ENCODE results near the gene KSR2. TPM values are rescaled to one million over a fixed set of nuclear protein-coding genes. Genes with fewer than 3 reads are reported as not detected.

KSR2 gene
- total and polyA plus RNA-seq, 10 of the 15 experiments (the other 5 are each of a cell fraction or from before 2014, with no cell fraction given): under 0.01 to 1.5 (median 0.01) TPM; not detected in 3

- TF ChIP-seq, protein P1, sequence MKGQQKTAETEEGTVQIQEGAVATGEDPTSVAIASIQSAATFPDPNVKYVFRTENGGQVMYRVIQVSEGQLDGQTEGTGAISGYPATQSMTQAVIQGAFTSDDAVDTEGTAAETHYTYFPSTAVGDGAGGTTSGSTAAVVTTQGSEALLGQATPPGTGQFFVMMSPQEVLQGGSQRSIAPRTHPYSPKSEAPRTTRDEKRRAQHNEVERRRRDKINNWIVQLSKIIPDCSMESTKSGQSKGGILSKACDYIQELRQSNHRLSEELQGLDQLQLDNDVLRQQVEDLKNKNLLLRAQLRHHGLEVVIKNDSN (IDR thresholded peaks at IDR 0.05; ENCODE audit: borderline replicate concordance, extremely low read length, insufficient read depth, low read depth, low read length): no peak
- TF ChIP-seq HSF1 (IDR thresholded peaks at IDR 0.05; ENCODE audit: low read depth, low read length) (no peak), ZBTB33 (IDR thresholded peaks at IDR 0.05) (no peak), POLR2AphosphoS5 (IDR thresholded peaks at IDR 0.05; ENCODE audit: low read length) (no peak)
Measured at GRCh38 chr12:117744418-117744817, 224.4 kb downstream of the KSR2 start (continued).

DNA sequence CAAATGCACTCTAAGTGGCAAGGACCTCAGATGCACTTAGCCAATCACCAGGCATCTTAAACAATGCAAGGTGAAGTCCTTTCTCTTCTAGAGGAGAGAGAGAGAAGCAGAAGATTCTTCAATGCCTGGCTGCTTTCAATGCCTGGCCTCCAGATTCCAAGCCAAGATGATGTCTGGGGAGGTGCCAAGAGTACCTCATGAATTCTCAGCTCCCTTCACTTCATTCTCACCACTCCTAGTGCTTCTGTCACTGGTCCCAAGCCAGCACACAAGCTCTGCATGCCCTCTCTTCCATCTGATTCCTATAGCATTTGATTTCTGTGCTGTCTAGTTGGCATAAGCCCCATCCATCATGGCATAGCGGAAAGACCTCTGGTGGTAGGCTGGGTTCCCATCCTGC, 225.0 kb downstream of the KSR2 start:
- H4K20me1 ChIP-seq (ENCODE audit: control insufficient read depth, insufficient read depth): no peaks in the 10 kb centered on the region
- no peak overlapping the region for H3K4me3 ChIP-seq
- H2AFZ ChIP-seq (ENCODE audit: control insufficient read depth, low read depth, low read length): no peak overlapping the region
- H3K4me2 ChIP-seq (ENCODE audit: control insufficient read depth, insufficient read depth): no peak overlapping the region
- H3K4me1 ChIP-seq (ENCODE audit: control insufficient read depth, insufficient read depth, low read length): no peaks in the 10 kb centered on the region
- no peak for FAIRE-seq
- in situ Hi-C loops (cut with MboI) (no loop called here), intact Hi-C loops (cut with micrococcal nuclease; ENCODE audit: unreplicated experiment) (no loop called here)
- CTCF ChIA-PET: no interaction called here
- no peaks in the 10 kb centered on the region; a peak in 1 of 4 replicates for H3K27me3 ChIP-seq (replicated peaks in 1 of 2; ENCODE audit: control insufficient read depth in 2 of 2, insufficient read depth in 2 of 2, low read length in 1 of 2)
- no peak overlapping the region for H3K9ac ChIP-seq (ENCODE audit: control insufficient read depth, insufficient read depth, low read length)
- POLR2A ChIA-PET: no interaction called here
- H3K27ac ChIP-seq (ENCODE audit: control insufficient read depth, insufficient read depth): no peak overlapping the region
- 0% methylated on average over 1 of the region's 1 CpG for WGBS (ENCODE audit: insufficient coverage, insufficient replicate concordance, low lambda C conversion rate, missing lambda C conversion rate)
- RAD21 ChIA-PET (ENCODE audit: unreplicated experiment): no interaction called here
- no peaks in the 10 kb centered on the region for H3K36me3 ChIP-seq (ENCODE audit: control insufficient read depth in 2 of 2, insufficient read depth in 2 of 2, low read length in 1 of 2)
- H3K79me2 ChIP-seq (ENCODE audit: control insufficient read depth, insufficient read depth, low read length): no peaks in the 10 kb centered on the region
- SMC1A ChIA-PET (ENCODE audit: uncharacterized antibody, unreplicated experiment): no interaction called here
- no peak for ATAC-seq
- DNase-seq (ENCODE audit: low read depth, low spot score): no peak
- BruUV-seq (replicated peaks): no TSS peak
- no peaks in the 10 kb centered on the region for H3K9me3 ChIP-seq (replicated peaks; ENCODE audit: control insufficient read depth, insufficient read depth, low read length)
- TF ChIP-seq CHD1 (IDR thresholded peaks at IDR 0.05; ENCODE audit: low read depth, low read length) (no peak), IRF3 (IDR thresholded peaks at IDR 0.05) (no peak), RB1 (IDR thresholded peaks at IDR 0.05; ENCODE audit: borderline replicate concordance) (no peak), CBFB (IDR thresholded peaks at IDR 0.05; ENCODE audit: low read depth) (no peak), SKIL (IDR thresholded peaks at IDR 0.05; ENCODE audit: low read depth, poor library complexity, severe bottlenecking) (no peak), BCL11A (IDR thresholded peaks at IDR 0.05; ENCODE audit: low read depth, low read length) (no peak)
- TF ChIP-seq, protein P2, sequence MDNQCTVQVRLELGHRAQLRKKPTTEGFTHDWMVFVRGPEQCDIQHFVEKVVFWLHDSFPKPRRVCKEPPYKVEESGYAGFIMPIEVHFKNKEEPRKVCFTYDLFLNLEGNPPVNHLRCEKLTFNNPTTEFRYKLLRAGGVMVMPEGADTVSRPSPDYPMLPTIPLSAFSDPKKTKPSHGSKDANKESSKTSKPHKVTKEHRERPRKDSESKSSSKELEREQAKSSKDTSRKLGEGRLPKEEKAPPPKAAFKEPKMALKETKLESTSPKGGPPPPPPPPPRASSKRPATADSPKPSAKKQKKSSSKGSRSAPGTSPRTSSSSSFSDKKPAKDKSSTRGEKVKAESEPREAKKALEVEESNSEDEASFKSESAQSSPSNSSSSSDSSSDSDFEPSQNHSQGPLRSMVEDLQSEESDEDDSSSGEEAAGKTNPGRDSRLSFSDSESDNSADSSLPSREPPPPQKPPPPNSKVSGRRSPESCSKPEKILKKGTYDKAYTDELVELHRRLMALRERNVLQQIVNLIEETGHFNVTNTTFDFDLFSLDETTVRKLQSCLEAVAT (IDR thresholded peaks at IDR 0.05): no peak
- TF ChIP-seq, protein P3, sequence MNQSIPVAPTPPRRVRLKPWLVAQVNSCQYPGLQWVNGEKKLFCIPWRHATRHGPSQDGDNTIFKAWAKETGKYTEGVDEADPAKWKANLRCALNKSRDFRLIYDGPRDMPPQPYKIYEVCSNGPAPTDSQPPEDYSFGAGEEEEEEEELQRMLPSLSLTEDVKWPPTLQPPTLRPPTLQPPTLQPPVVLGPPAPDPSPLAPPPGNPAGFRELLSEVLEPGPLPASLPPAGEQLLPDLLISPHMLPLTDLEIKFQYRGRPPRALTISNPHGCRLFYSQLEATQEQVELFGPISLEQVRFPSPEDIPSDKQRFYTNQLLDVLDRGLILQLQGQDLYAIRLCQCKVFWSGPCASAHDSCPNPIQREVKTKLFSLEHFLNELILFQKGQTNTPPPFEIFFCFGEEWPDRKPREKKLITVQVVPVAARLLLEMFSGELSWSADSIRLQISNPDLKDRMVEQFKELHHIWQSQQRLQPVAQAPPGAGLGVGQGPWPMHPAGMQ (IDR thresholded peaks at IDR 0.05; ENCODE audit: borderline replicate concordance): no peak

All from GM12878 (cell line).